Right lobe of liver (tissue), 6 donors: ENCODE results near the gene USO1. TPM values are rescaled to one million over a fixed set of nuclear protein-coding genes. Genes with fewer than 3 reads are reported as not detected.

Experiments
- ATAC-seq, 4 donors: fragments of 200-7000 bp; cut with Tn5 transposase; one replicate each; pipeline ENCODE4 v1.9.1; 2020; ENCODE audit warnings: mild to moderate bottlenecking in 4 of 4, moderate library complexity in 4 of 4
- DNase-seq, 3 donors: peaks; one replicate each; pipeline ENCODE4 v3.0.0-alpha.2; 2020
- H3K27ac ChIP-seq, 3 donors: fragments of 200-600 bp; one replicate each; pipeline ENCODE4 v1.8.0; 2022
- H3K27me3 ChIP-seq, 2 donors: fragments of 200-600 bp; one replicate each; pipeline ENCODE4 v1.8.0; 2022
- H3K36me3 ChIP-seq, 4 donors: fragments of 200-600 bp; sonication (generic) in 1 of 4; one replicate each; pipeline versions ENCODE4 v1.5.1 to v1.8.0; 2017 to 2022; ENCODE audit warnings: control low read depth in 1 of 4
- H3K4me1 ChIP-seq, 4 donors: fragments of 200-600 bp; sonication (generic) in 1 of 4; one replicate each; pipeline versions ENCODE4 v1.5.1 to v1.8.0; 2017 to 2022; ENCODE audit warnings: control low read depth in 1 of 4
- H3K4me3 ChIP-seq, 3 donors: fragments of 200-600 bp; one replicate each; pipeline ENCODE4 v1.8.0; 2022
- H3K9me3 ChIP-seq, 4 donors: fragments of 200-600 bp; sonication (generic) in 1 of 4; one replicate each; pipeline versions ENCODE4 v1.5.1 to v1.8.0; 2017 to 2022; ENCODE audit warnings: control low read depth in 1 of 4
- POLR2A ChIP-seq: fragments of 450-650 bp; IDR thresholded peaks from one replicate; pipeline ENCODE4 v1.6.1; 2017; ENCODE audit warnings: antibody characterized with exemption, mild to moderate bottlenecking
- WGBS: methylation state at CpG from one replicate; pipeline ENCODE4 v1.1.6; 2018; ENCODE audit warnings: low coverage, low lambda C conversion rate; ENCODE audit not compliant: insufficient coverage; ENCODE audit errors: missing lambda C conversion rate; 5-methylcytosine and 5-hydroxymethylcytosine counted together
- intact Hi-C, 2 donors: fragments of 100-400 bp; cut with DNase I; formaldehyde crosslinking; loops; one replicate each; pipeline versions ENCODE4 v1.11.2 to v1.14.1; 2022
- total RNA-seq, 6 experiments: library from RNA; depleted of rRNA in 2 of 6; stranded (reverse); fragments of >200 nt in 2 of 6; fragmentation: NEBNext Ultra II Directional in 3 of 6; extraction: Animal tissue kit (Norgen Biotek cat#: 25700) in 3 of 6; gene quantifications; one replicate each; pipeline versions ENCODE4 v1.1.0 to v1.2.4, GENCODE V29; 2016 to 2023
- TF ChIP-seq, protein P1 (sequence below), 4 donors: fragments of 200-600 bp in 3 of 4; fragments of 450-650 bp in 1 of 4; IDR thresholded peaks; one replicate each; pipeline versions ENCODE4 v1.5.1 to v1.8.0; 2016 to 2022; ENCODE audit warnings: antibody characterized with exemption in 4 of 4, mild to moderate bottlenecking in 2 of 4
- donor health status: DM: no; HTN: yes; CAD: no.
- donor health status: DM: no; HTN: no; CAD: no.
- donor health status: DM: no; HTN: no; CAD: no.
- donor health status: DM: no; HTN: yes; CAD: no.
- donor health status: DM: no; HTN: yes; CAD: no.

Gene USO1
- total RNA-seq, 6 experiments from 2014 or later = 43.7 to 64.0 (median 49.4) TPM

DNA sequence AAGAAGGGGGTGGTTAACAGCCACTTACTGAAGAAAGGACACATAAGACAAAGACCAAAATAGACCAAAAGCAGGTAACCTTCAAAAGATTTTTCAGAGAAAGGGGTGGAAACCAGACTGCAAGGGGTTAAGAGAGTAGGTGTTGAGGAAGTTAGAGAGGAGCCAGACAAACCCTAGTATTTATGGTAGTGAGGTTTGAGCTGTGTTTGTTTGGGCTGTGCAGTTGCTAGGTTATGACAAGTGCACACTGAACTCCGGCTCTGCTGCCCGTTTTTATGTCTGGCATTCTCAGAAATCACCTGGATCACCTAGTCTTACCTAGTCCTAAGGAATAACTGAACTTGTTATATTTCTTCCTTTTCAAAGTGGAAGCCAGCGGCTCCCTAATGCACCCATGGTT is 28.3 kb upstream of the USO1 start:
- no peak for DNase-seq
- H3K36me3 ChIP-seq = no peaks in the 10 kb centered on the region
- peaks cover 0 to 13% (median 3%) of the 10 kb centered on the region in 4 donors for H3K4me1 ChIP-seq
- H3K9me3 ChIP-seq = no peaks in the 10 kb centered on the region
- no peaks in the 10 kb centered on the region for H3K27me3 ChIP-seq
- no peak overlapping the region for H3K27ac ChIP-seq
- intact Hi-C loops = no loop called here
- TF ChIP-seq, protein P1, sequence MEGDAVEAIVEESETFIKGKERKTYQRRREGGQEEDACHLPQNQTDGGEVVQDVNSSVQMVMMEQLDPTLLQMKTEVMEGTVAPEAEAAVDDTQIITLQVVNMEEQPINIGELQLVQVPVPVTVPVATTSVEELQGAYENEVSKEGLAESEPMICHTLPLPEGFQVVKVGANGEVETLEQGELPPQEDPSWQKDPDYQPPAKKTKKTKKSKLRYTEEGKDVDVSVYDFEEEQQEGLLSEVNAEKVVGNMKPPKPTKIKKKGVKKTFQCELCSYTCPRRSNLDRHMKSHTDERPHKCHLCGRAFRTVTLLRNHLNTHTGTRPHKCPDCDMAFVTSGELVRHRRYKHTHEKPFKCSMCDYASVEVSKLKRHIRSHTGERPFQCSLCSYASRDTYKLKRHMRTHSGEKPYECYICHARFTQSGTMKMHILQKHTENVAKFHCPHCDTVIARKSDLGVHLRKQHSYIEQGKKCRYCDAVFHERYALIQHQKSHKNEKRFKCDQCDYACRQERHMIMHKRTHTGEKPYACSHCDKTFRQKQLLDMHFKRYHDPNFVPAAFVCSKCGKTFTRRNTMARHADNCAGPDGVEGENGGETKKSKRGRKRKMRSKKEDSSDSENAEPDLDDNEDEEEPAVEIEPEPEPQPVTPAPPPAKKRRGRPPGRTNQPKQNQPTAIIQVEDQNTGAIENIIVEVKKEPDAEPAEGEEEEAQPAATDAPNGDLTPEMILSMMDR (IDR thresholded peaks at IDR 0.05) = no peak
- no peak for TF ChIP-seq POLR2A
- ATAC-seq = no peak
- WGBS = 47% methylated on average over 3 of the region's 3 CpGs
- H3K4me3 ChIP-seq = no peak overlapping the region

DNA sequence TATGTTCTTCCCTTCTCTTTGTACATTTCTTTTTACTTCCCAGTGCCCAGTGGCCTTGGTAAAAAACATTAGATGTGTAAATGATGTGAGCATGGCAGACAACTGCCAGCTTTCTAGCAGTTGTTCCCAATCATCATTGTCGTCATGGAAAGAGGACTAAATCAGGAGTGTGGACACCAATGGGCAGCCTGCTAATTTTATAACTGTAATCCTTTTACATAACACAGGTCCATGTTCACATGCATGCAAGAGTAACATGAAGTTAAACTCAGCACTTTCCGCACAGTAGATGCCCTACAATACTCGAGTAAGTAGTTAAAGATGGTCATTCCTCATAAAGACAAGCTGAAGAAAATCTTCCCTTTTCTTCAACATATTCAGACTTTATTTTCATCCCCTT is 27.8 kb upstream of the USO1 start:
- H3K27me3 ChIP-seq = no peaks in the 10 kb centered on the region
- DNase-seq (no peak), ATAC-seq (peak in 1 of 4 donors; percentile 33)
- 75% methylated on average over 3 of the region's 3 CpGs for WGBS
- intact Hi-C loops = no loop called here
- peaks cover 0 to 18% (median 5%) of the 10 kb centered on the region in 4 donors for H3K4me1 ChIP-seq
- TF ChIP-seq, protein P1 (IDR thresholded peaks at IDR 0.05) = no peak
- no peak for TF ChIP-seq POLR2A
- no peak overlapping the region for H3K4me3 ChIP-seq
- H3K36me3 ChIP-seq = no peaks in the 10 kb centered on the region
- H3K27ac ChIP-seq = no peak overlapping the region
- H3K9me3 ChIP-seq = no peaks in the 10 kb centered on the region

DNA sequence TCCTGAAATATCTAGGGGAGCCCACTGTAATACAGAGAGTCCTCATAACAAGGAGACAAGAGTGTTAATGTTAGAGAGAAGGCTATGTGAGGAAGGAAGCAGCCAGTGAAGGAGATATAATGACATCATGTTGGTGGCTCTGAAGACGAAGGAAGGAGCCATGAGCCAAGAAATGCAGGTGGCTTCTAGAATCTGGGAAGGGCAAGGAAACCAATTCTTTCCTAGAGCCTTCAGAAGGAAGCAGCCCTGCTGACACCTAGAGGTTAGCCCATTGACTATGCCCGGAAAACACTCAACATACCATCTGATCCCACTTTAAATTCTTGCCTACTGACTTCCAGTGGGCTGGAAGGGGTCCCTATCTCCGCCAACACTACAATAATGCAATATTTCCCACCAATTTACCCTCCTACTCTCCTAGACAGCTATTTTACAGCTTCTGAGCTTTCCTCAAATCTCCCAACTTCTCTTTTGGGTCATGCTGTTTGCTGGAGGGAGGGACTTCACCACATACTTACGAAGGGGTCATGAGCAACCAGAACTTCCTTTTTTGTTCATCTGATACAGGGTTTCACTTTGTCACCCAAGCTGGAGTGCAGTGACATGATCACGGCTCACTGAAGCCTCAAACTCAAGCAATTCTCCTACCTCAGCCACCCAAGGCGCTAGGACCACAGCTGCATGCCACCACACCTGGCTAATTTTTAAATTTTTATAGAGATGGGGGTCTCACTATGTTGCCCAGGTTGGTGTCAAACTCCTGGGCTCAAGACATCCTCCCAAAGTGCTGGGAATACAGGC is 26.0 kb upstream of the USO1 start:
- Histone ChIP-seq H3K27me3 (no peaks in the 10 kb centered on the region), H3K4me1 (peaks cover 0 to 32% (median 11%) of the 10 kb centered on the region in 4 donors), H3K4me3 (no peak overlapping the region), H3K27ac (peak overlapping the region in 1 of 3 donors; percentile 37), H3K36me3 (no peaks in the 10 kb centered on the region), H3K9me3 (no peaks in the 10 kb centered on the region)
- intact Hi-C loops = no loop called here
- TF ChIP-seq, protein P1 (IDR thresholded peaks at IDR 0.05) = no peak
- no peak for TF ChIP-seq POLR2A
- WGBS = 71% methylated on average over 5 of the region's 6 CpGs
- DNase-seq = no peak
- ATAC-seq = peak in 3 of 4 donors; percentile 31 to 48 (median 36)

DNA sequence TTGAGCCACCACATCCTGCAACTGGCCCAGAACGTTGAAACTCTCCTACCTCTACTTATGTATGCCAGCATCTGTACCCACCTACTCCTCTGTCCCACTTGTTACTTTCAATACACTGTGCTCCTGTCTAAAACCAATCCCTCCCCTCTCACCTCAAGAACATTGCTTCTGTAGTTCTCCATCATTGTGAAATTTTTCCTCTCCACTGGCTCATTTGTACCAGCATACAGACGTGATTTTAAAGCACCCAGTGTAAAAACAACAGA is 25.5 kb upstream of the USO1 start:
- DNase-seq (no peak), ATAC-seq (no peak)
- TF ChIP-seq, protein P1 (IDR thresholded peaks at IDR 0.05) = no peak
- no peak for TF ChIP-seq POLR2A
- 40% methylated on average over 2 of the region's 2 CpGs for WGBS
- Histone ChIP-seq H3K4me3 (no peak overlapping the region), H3K36me3 (no peaks in the 10 kb centered on the region), H3K9me3 (no peaks in the 10 kb centered on the region), H3K4me1 (peaks cover 0 to 37% (median 14%) of the 10 kb centered on the region in 4 donors), H3K27me3 (no peaks in the 10 kb centered on the region), H3K27ac (no peak overlapping the region)
- intact Hi-C loops = no loop called here
